HG02884 (cell line): Measurements from ENCODE around the gene NIM1K.
"Not testable (repeated sequence)": the region's sequence is repeated elsewhere in the genome, so short reads cannot be mapped to it uniquely, and the experiment has no call there.

ENCODE experiments used
- ATAC-seq: cut with Tn5 transposase; IDR thresholded peaks from one replicate; pipeline ENCODE4 v1.9.1; 2021; ENCODE audit warnings: mild to moderate bottlenecking, moderate library complexity; ENCODE audit not compliant: unreplicated experiment

NIM1K gene

DNA sequence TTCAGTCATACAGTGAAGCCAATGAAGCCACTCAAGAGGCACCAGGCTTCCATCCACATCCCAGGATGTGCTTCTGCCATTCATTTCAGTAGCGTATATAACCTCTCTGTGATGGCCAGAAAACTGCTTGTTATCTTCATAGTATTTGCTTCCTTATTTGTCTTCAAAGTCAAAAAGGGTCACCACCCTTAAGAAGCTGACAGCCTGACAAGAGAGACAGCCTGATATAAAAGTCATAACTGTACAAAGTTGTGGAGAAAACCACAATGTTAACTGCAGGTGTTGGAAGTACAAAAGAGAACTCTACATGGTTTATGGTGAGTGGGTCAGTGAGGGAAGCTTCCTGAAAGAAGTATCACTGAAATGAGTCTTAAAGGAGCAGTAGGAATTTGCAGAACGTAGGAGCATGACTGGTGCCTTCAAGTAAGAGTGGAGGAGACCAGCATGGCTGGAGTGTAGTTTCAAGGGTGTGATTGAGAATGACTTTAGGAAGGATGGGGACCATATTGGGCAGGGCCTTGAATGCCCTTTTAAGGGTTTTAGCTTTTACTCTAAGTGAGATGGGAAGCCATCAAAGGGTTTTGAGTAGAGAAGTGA lies 33.7 kb downstream of the NIM1K start:
- no peak for ATAC-seq

DNA sequence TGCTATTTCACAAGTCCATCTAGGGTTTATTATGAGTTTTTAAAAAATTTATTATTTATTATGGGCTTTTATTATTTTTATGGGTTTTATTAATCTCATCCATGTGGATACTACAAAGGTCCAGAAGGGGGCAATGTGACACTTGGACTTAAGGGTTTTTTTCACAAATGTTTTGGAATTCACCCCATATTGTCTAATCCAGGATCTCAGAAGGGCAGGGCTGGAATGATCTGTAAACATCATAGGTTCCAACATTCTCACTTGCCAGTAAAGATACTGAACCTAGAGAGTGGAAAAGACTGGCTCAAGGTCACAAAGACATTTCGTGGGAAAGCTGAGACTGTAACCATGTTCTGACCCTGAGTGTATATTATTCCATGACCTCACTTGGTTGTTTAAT lies 35.6 kb downstream of the NIM1K start:
- ATAC-seq: no peak

DNA sequence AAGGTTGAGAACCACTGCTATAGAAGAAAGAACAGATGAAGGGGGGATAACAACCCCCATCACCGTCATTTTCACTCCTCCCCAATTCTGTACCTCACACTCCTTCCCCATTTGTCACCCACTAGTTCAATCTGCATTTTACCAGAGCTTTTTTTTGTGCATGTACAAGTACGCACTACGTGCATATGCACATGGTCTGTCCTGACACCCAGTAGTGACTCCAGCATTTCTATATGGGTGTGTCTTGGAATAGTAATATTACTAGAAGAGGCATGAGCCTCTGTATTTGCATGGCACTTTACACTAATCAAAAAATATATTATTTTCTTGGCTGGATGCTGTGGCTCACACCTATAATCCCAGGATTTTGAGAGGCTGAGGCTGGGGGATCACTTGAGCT lies 38.7 kb downstream of the NIM1K start:
- ATAC-seq: no peak

DNA sequence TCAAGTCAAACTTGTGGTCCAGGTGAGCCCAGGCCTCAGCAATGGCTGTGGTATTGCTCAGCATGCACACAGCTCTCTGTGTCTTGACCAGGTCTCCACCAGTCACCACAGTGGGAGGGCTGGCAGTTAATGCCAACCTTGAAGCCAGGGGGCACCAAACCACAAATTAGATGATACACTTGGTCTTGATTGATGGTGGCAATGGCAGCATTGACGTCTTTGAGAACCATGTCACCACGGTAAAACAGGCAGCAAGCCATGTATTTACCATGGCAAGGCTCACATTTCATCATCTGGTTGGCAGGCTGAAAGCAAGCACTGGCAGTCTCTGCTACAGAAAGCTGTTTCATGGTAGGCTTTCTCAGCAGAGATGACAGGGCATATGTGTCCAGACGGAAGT lies 40.0 kb downstream of the NIM1K start:
- ATAC-seq: no peak

DNA sequence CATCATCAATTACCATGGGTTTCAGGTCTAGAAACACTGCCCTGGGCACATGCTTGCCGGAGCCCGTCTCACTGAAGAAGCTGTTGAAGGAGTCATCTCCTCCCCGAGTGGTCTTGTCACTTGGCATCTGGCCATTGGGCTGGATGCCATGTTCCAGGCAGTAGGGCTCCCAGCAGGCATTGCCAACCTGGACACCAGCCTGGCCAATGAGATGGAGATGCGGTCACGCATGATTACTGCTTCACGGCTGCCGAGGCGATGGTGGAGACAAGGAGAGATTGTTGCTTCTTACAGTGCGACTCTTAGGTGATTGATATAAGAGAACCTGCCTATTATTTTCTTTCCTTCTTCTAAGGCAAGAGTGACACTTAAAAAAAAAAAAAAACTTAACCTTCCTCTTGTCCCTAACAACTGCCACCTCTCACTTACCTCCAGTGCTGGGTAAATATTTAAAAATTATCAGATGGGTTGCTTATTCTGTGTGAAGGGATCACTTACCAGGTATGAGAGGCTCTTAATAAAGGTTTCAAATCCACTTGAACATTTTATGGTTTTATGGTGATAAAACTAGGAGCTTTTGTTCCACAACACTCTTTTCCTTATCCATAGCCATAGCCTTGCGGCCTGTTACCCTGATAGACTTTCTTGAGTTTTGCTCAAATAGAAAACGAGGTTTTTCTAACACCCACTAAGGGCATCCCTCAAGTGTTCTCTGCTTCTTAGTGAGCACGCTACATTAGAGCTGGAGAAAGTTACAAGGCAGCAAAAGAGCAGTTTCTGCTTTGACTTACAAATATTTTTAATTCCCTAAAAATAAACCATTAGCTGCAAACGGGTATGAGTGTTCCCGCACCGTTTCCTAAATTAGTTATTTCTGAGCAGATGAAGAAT lies 41.2 kb downstream of the NIM1K start:
- no peak for ATAC-seq

DNA sequence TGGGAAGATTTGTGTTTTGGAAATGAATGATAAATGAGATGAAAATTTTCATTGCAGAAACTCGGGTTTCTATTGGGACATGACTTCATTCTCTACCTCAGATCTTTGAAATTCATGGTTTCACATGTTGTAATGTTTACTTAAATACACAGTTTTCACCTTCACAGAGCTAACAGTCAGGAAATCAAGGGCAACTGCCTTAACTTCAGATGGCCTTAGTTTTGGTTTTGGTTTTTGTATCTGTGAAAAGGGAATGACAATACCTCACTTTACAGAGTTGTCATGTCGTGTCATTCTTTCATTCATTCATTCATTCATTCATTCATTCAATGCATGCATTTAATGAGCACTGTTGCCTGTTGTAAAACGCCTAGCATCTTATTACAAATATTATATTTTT lies 41.9 kb downstream of the NIM1K start:
- ATAC-seq: peak; percentile 78

DNA sequence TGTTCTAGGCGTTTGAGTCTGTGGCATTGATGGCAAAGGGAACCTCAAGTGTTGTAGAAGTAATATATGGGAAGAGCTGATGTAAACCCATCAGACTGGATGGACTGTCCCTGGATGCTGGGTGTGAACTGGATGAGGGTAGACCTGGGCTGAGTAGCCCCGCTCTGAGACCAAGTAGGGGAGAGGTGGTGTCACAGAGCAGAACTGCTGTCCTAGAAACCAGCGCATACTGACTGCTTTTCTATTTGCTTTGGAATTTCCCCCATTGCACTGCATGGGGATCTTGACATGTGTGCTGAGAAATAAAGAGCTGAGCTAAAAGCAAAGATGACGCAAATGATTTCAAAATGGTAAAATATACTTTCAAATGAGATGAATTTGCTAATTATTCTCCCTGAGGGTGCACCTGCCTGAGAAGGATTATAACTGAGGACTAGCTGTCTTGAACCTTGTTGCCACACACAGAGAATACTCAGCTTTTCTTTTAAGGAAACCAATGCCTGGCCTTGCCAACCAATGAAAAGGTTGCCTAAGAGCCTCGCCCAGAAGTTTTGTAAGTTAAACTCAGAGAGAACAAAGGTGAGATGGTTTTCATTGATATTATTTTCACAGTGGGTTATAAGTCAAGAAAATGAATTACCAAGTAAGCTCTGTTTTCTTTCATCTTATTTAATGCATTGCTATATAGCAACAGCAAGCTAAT lies 44.8 kb downstream of the NIM1K start:
- ATAC-seq: no peak

DNA sequence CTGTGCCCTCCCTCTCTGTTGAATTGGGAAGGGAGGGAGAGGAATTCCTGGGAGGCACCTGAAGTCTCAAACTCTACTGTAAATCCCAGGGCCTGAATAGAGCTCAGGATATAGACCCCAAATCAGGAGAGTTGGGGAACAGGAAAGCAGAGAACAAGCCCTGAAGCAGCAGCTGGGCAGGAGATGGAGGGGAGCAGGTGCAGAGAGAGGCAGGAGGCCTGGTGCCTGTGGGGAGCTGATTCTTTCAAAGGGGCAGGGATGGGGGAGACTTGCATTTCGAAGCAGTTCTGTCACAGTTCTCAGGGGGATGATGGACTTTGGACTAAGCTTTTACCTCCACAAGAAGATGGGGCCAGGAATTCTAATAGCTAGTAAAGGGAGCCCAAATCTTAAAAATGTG lies 50.2 kb downstream of the NIM1K start:
- ATAC-seq: no peak

DNA sequence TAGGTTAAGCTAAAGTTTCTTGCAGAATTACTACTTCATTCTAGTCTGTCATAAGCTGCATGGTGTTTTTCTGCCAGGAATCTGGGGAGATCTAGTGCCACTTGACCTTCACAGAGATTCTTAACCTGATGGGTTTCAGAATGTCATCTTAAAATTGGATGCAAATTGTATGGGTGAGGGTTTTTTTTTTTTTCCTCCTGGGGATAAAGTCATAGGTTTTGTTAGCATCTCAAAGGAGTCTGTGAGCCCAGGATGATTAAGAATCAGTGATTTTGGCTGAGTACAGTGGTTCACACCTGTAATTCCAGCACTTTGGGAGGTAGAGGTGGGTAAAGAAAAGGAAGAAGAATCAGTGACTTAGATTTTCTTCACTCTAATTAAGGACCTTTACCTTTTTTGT lies 51.2 kb downstream of the NIM1K start:
- ATAC-seq: no peak

DNA sequence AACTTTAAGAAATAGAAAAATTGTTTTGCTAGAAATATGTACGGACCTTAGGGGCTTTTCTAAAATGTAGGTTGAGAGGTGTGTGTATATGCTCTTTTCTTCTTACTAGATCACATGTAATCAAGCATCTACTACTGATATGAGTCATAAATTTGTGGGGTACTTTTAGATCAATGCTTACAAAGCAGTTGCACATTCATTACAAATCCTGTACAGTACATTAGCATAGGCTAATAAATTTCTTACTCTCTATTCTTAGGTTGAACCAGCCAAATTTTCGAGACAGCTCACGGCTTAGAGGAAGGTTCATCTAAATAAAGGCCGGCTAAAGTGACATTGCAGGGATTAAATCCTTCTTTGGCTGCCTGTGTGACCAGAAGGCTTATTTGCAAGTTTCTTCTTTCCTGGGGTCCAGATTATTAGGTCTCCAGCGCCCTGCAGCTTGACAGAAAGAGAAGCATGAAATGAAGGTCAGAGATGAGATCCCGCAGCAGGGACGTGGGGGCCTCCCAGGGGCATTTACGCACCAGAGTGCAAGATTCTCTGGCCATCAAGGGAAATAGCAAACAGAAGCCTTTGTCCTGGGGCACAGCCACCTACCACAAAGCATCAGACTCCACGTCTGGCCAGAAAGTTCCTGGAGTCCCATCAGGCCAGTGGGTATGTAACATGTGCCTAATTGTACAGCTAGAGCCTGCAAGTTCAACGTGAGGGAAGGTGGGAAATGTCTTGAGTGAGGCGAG lies 53.0 kb downstream of the NIM1K start:
- peak; percentile 88 for ATAC-seq

DNA sequence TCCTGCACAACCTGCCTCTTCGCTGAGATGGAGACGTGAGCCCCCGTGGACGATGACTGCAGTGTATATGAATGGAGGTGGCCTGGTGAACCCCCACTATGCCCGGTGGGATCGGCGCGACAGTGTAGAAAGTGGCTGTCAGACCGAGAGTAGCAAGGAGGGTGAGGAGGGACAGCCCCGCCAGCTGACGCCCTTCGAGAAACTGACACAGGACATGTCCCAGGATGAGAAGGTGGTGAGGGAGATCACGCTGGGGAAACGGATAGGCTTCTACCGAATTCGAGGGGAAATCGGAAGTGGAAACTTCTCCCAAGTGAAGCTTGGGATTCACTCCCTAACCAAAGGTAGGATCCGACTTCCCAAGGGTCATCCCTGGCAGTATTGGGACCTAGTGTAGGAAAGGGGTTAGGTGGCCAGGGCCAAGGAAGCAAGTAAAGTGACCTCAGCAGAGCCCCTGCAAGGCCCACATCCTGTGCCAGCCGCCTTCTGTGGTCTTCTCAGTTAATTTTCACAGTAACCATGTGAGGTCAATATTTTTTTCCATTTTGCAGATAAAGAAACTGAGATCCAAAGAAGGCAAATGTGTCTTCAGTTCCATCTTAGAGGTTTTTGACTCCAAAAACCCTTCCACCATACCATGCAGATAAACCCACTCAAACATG lies 53.8 kb downstream of the NIM1K start:
- peak; percentile 49 for ATAC-seq

DNA sequence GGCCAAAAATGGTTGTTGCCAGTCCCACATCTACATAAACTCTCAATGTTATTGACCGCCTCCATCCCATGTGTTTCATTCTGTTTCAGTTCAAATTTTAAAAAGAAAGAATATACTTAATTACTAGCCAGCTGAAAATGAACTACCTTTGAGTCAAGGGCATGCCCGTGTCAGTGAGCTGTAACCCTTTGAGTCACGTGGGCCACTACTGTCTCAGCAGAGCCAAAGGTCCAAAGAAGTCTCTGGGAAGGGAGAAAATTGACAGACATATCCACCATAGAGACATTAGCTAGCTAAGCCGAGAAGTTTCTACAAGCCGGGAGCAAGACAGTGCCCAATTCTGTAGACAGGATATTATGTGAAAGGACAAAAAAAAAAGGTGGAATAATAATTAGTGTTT lies 59.7 kb downstream of the NIM1K start:
- no peak for ATAC-seq

DNA sequence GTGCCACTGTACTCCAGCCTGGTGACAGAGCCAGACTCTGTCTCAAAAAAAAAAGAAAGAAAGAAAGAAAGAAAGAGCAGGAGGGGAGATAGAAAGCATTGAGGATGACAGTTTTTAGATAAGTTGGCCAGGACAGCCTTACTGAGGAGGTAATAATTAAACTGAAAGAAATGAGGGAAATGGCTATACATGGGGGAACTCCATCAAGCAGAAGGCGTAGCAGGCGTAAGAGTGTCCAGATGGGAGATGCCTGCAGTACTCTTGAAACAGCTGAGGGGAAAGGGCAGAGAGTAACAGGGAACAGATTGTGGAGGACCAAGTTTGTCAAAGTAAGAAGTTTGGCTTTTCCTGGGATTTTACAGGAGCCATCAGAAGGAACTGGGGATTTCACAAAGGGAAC lies 63.7 kb downstream of the NIM1K start:
- ATAC-seq: no peak

DNA sequence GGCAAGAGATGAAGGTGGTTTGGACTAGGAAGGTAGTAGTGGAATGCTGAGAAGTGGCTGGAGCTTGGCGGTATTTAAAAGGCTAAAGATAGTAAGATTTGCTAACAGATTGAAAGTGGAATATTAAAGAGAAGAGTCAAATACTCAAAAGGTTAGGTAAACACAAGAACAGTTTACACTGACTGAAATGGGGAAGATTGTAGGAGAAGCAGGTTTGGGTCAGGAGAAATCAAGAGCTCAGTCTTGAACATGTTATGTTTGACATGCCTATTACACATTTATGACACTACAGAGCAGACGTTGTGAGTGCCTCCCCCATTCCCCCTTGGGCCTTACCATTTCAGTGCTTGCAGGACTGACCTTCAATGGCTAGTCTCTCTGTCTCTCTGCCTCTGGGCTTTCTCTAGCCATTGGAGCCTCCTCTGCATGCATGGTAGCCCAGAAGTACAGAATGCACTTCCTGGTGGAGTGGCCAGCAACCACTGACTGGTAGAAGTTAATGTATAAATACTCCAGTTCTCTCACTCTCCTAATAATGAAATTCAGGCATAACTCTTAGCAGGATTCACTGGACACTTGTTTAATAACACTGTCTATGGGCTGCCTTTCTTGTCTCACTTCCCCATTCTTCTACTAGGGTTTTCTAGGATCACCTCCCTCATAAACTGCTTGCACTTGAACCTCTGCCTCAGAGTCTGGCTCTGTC lies 64.4 kb downstream of the NIM1K start:
- no peak for ATAC-seq

DNA sequence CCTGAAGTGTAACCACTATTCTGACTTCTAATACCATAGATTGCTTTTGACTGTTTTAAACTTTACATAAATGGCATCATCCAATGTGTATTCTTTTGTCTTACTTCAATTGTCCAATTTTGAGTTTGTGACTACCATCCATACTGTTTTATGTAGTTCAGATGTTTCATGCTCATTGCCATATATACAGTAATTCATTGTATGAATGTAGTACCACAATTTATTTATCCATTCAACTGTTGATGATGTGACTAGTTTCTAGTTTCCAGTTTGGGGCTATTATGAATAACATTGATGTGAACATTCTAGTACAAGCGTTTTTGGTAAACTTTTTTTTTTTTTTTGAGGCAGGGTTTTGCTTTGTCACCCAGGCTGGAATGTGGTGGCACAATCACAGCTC lies 66.1 kb downstream of the NIM1K start:
- no peak for ATAC-seq

DNA sequence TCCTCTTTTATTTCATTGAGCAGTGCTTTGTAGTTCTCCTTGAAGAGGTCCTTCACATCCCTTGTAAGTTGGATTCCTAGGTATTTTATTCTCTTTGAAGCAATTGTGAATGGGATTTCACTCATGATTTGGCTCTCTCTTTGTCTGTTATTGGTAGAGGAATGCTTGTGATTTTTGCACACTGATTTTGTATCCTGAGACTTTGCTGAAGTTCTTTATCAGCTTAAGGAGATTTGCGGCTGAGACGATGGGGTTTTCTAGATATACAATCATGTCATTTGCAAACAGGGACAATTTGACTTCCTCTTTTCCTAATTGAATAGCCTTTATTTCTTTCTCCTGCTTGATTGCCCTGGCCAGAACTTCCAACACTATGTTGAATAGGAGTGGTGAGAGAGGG lies 70.2 kb downstream of the NIM1K start:
- not testable (repeated sequence) for ATAC-seq

DNA sequence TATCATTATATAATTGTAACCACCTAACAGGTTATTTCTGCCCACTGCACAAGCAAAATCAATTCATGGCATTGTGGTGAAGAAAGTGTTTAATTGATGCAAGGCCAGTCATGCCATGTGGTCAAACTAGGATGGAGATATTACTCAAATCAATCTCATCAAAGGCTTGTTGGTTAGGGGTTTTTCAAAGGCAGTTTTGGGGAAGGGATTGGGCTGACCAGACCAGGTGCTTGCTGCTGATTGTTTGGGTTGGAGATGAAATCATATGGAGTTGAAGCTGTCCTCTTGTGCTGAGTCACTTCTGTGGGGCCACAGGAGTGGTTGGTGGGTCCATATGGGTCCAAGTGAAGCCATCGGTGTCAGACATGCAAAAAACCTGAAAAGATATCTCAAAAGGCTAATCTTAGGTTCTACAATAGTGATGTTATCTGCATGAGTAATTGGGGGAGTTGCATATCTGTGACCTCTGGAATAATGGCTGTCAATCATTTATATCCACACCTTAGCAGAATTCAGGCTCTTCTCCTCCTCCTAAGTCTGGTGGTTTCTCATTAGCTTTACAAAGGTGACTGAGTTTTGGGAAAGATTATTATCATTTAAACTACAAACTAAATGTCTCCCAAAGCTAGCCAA lies 76.3 kb downstream of the NIM1K start:
- peak; percentile 80 for ATAC-seq

DNA sequence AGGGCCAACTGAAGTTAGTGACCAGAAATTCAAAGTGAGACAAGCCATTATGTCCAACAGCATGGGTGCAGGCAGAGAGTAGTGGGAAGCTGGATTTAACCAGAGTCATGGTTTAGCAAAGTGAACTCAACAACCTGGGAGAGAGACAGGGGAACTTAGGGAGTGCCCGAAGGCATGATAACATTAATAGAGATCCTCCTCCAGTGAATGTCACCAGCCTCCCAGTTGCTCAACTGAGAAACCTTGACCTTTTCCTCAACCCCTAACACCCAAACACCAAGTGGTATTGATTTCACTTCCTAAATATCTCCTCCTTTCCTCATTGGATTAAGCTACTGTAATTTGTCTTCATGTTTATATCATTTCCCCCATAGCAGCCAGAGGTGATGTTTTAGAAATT lies 78.6 kb downstream of the NIM1K start:
- no peak for ATAC-seq

DNA sequence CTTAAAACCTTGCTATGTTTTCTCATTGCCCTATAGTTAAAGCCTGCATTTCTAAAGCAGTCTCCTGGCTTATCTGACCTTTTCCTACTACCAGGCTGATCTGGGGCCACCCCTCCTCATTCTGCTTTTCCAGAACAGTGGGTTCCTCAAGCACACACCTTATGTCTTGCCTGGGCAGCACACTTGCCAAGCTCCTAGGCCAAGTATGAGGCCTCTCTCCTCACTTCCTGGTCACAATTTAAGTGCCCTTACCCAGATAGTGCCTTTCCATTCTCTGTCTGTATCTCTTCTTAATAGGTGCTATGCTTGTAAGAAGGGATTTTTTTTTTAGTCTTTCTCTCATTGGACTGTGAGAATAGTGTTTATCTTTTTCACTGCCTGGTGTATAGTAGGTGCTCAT lies 81.5 kb downstream of the NIM1K start:
- no peak for ATAC-seq
